Ishikawa (cell line): ENCODE measurements around the gene RITA1.

Experiments
- CEBPB ChIP-seq: IDR thresholded peaks from 2 replicates; pipeline ENCODE4 v1.6.1; 2012
- TEAD4 ChIP-seq: IDR thresholded peaks from 2 replicates; pipeline ENCODE4 v1.6.1; 2012

DNA sequence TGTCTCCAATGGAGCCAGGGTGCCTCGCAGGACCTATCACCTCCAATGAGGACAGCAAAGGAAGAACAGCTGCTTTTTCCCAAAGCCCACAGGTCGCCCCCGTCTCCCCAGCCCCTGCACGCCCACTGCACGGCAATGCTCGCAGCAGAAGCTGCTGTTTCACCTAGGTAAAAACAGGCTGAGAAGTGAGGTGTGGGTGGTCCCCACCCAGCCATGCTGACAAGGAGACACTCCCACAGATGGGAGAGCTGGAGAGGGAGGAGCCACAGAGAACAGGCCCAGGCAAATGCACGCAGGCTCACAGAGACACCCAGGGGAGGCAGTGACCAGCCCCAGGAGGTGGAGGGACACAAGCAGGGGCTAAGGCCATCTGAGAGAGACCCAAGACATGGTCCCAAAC lies 25.6 kb upstream of the RITA1 start:
- no peak for TF ChIP-seq TEAD4
- no peak for TF ChIP-seq CEBPB
